ENCODE measurements around the gene ANKS1B. TPM values are rescaled to one million over a fixed set of nuclear protein-coding genes. Genes with fewer than 3 reads are reported as not detected.

ANKS1B gene
- total RNA-seq, 1 experiment from 2014 or later = 0.61 TPM

DNA sequence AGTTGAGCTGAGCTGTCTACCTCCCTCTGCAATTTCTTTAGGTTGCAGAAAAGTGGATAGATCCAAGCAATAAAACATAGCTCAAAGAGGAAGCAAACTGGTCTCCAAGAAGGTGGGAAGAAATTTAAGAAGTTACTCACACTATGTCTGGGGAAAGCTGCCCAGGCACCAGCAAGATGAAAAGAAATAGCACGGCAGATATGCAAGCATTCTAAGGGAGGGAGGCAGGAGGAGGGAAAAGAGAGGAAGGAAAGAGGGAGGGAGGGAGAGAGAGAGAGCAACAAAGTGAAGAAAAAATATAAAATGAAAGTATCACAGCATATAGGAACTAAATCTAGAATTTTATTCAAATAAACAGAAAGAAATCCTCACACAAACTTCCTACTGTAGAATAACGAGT lies 1099.0 kb downstream of the ANKS1B start:
- intact Hi-C loops (cut with micrococcal nuclease; ENCODE audit: unreplicated experiment) = no loop called here
- Mint-ChIP-seq H3K4me1 (ENCODE audit: low read depth, unreplicated experiment) (no peaks in the 10 kb centered on the region), H3K27ac (ENCODE audit: unreplicated experiment) (no peak overlapping the region)

DNA sequence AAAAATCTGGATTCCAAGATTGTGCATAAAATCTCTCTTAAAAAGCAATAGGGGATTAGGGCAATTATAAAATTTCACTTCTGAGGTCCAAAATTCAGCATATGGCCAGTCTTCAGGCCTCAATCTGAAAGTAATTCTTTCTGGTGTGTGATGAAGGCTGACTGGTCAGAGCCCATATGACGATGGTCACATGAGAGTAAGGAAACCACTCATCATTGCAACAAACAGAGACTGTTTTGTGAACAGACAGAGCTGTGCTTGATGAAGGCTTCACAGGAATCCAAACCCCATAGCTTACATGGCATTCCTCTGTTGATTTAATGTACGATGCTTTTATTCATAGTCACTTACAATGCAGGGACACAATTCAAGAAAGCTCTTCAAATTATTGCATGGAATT lies 1101.5 kb downstream of the ANKS1B start:
- Histone ChIP-seq H3K36me3 (ENCODE audit: control insufficient read depth, insufficient read depth, low read length) (no peaks in the 10 kb centered on the region), H3K4me1 (no peaks in the 10 kb centered on the region), H3K4me3 (ENCODE audit: low read depth, low read length) (no peak overlapping the region), H3K27me3 (replicated peaks; ENCODE audit: control insufficient read depth, insufficient read depth, low read length) (no peaks in the 10 kb centered on the region), H3K9me3 (no peaks in the 10 kb centered on the region)
- Mint-ChIP-seq H3K27ac (ENCODE audit: unreplicated experiment) (no peak overlapping the region), H3K9me3 (ENCODE audit: unreplicated experiment) (no peaks in the 10 kb centered on the region), H3K36me3 (ENCODE audit: insufficient read depth, unreplicated experiment) (no peaks in the 10 kb centered on the region), H3K27me3 (ENCODE audit: insufficient read depth, unreplicated experiment) (peaks cover 13% of the 10 kb centered on the region), H3K4me1 (ENCODE audit: low read depth, unreplicated experiment) (no peaks in the 10 kb centered on the region), H3K4me3 (ENCODE audit: unreplicated experiment) (no peak overlapping the region)
- ChIA-PET CTCF (interaction anchor here (0.6 kb wide), 1 partner anchor 114 kb away, joined by 7 read pairs; no protein-coding TSS in a partner anchor), POLR2A (no interaction called here)
- DNase-seq = no peak
- intact Hi-C loops (cut with micrococcal nuclease; ENCODE audit: unreplicated experiment) = no loop called here
- TF ChIP-seq, protein P1, sequence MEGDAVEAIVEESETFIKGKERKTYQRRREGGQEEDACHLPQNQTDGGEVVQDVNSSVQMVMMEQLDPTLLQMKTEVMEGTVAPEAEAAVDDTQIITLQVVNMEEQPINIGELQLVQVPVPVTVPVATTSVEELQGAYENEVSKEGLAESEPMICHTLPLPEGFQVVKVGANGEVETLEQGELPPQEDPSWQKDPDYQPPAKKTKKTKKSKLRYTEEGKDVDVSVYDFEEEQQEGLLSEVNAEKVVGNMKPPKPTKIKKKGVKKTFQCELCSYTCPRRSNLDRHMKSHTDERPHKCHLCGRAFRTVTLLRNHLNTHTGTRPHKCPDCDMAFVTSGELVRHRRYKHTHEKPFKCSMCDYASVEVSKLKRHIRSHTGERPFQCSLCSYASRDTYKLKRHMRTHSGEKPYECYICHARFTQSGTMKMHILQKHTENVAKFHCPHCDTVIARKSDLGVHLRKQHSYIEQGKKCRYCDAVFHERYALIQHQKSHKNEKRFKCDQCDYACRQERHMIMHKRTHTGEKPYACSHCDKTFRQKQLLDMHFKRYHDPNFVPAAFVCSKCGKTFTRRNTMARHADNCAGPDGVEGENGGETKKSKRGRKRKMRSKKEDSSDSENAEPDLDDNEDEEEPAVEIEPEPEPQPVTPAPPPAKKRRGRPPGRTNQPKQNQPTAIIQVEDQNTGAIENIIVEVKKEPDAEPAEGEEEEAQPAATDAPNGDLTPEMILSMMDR (IDR thresholded peaks at IDR 0.05; ENCODE audit: insufficient read depth in 1 of 2, low read depth in 1 of 2, low read length in 1 of 2, severe bottlenecking in 1 of 2, unreplicated experiment in 1 of 2) = no peak
- BruUV-seq (replicated peaks) = no TSS peak

More for the DNA sequence above, 1099.0 kb downstream of the ANKS1B start:
- H3K36me3 ChIP-seq (ENCODE audit: control insufficient read depth, insufficient read depth, low read length) = no peaks in the 10 kb centered on the region
- H3K9me3 ChIP-seq = no peaks in the 10 kb centered on the region
- H3K4me1 ChIP-seq = no peaks in the 10 kb centered on the region
- ChIA-PET POLR2A (no interaction called here), CTCF (no interaction called here)
- no peak overlapping the region for H3K4me3 ChIP-seq (ENCODE audit: low read depth, low read length)
- no peak for DNase-seq
- H3K27me3 Mint-ChIP-seq (ENCODE audit: insufficient read depth, unreplicated experiment) = peaks cover 15% of the 10 kb centered on the region
- H3K27me3 ChIP-seq (replicated peaks; ENCODE audit: control insufficient read depth, insufficient read depth, low read length) = no peaks in the 10 kb centered on the region
- BruUV-seq (replicated peaks) = no TSS peak
- H3K9me3 Mint-ChIP-seq (ENCODE audit: unreplicated experiment) = no peaks in the 10 kb centered on the region
- no peak overlapping the region for H3K4me3 Mint-ChIP-seq (ENCODE audit: unreplicated experiment)
- H3K36me3 Mint-ChIP-seq (ENCODE audit: insufficient read depth, unreplicated experiment) = no peaks in the 10 kb centered on the region
- TF ChIP-seq, protein P1 (IDR thresholded peaks at IDR 0.05; ENCODE audit: insufficient read depth in 1 of 2, low read depth in 1 of 2, low read length in 1 of 2, severe bottlenecking in 1 of 2, unreplicated experiment in 1 of 2) = no peak

DNA sequence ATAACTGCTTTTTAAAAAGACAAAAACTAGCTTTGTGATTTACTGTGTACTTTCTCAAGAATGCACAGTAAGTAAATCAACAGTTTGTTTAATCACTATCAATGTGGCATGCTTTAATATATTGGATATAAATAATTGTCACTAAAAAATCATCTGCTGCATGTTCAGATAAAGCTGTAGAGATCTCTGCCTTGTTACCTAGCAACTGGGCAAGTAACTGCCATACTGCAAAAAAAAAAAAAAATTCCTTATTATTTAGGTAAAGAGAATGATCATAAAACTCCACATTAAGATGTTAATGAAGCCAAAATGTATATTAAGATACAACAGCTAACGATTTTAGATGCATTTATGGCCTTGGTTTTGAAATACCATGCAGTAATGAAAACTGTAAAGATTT lies 1102.2 kb downstream of the ANKS1B start:
- ChIA-PET POLR2A (no interaction called here), CTCF (no interaction called here)
- Mint-ChIP-seq H3K36me3 (ENCODE audit: insufficient read depth, unreplicated experiment) (no peaks in the 10 kb centered on the region), H3K9me3 (ENCODE audit: unreplicated experiment) (no peaks in the 10 kb centered on the region), H3K27me3 (ENCODE audit: insufficient read depth, unreplicated experiment) (peaks cover 13% of the 10 kb centered on the region), H3K27ac (ENCODE audit: unreplicated experiment) (no peak overlapping the region), H3K4me1 (ENCODE audit: low read depth, unreplicated experiment) (no peaks in the 10 kb centered on the region), H3K4me3 (ENCODE audit: unreplicated experiment) (no peak overlapping the region)
- H3K36me3 ChIP-seq (ENCODE audit: control insufficient read depth, insufficient read depth, low read length) = no peaks in the 10 kb centered on the region
- no TSS peak for BruUV-seq (replicated peaks)
- TF ChIP-seq, protein P1 (IDR thresholded peaks at IDR 0.05; ENCODE audit: insufficient read depth in 1 of 2, low read depth in 1 of 2, low read length in 1 of 2, severe bottlenecking in 1 of 2, unreplicated experiment in 1 of 2) = no peak
- no peak for DNase-seq
- no peaks in the 10 kb centered on the region for H3K4me1 ChIP-seq
- no peaks in the 10 kb centered on the region for H3K9me3 ChIP-seq
- intact Hi-C loops (cut with micrococcal nuclease; ENCODE audit: unreplicated experiment) = no loop called here
- H3K4me3 ChIP-seq (ENCODE audit: low read depth, low read length) = no peak overlapping the region
- no peaks in the 10 kb centered on the region for H3K27me3 ChIP-seq (replicated peaks; ENCODE audit: control insufficient read depth, insufficient read depth, low read length)

Data from Caco-2 (cell line).